Caco-2 (cell line): ENCODE measurements around the gene PLAA. TPM values are rescaled to one million over a fixed set of nuclear protein-coding genes. Genes with fewer than 3 reads are reported as not detected.

Source experiments
- BruUV-seq: library from RNA; stranded (reverse); fragments of 400-500 nt; replicated peaks from 2 replicates; lab custom pipeline; 2021; lab: Mats Ljungman, UMichigan
- CTCF ChIA-PET: fragments of 300-600 bp; sonication (Branson Sonifier 250); formaldehyde crosslinking; loops from one replicate; lab custom pipeline; 2022; ENCODE audit warnings: antibody characterized with exemption; lab: Charles Lee
- POLR2A ChIA-PET: fragments of 300-600 bp; sonication (Branson Sonifier 250); formaldehyde crosslinking; loops from one replicate; lab custom pipeline; 2022; ENCODE audit warnings: antibody characterized with exemption; lab: Charles Lee
- DNase-seq, 2 experiments: peaks; one replicate each; pipeline versions ENCODE4 v3.0.0 to v3.0.0-alpha.2; 2020 to 2022
- H3K27me3 ChIP-seq: replicated peaks from 2 replicates; pipeline ENCODE4 v1.6.0; 2011; ENCODE audit warnings: low read length; ENCODE audit not compliant: control insufficient read depth, insufficient read depth
- H3K36me3 ChIP-seq: 2 replicates; pipeline ENCODE4 v1.5.1; 2011; ENCODE audit warnings: low read length; ENCODE audit not compliant: control insufficient read depth, insufficient read depth
- H3K4me1 ChIP-seq: fragments of 250-450 bp; sonication (Bioruptor Pico); 2 replicates; pipeline ENCODE4 v1.5.1; 2020; ENCODE audit warnings: mild to moderate bottlenecking
- H3K4me3 ChIP-seq: 2 replicates; pipeline ENCODE4 v1.5.1; 2011; ENCODE audit warnings: low read depth, mild to moderate bottlenecking, control low read depth, low read length
- H3K9me3 ChIP-seq: fragments of 250-450 bp; sonication (Bioruptor Pico); 2 replicates; pipeline ENCODE4 v1.5.1; 2020; ENCODE audit warnings: mild to moderate bottlenecking, moderate library complexity
- H3K27ac Mint-ChIP-seq: one replicate; pipeline ENCODE4 v1.8.0; 2022; ENCODE audit warnings: mixed read lengths; ENCODE audit not compliant: unreplicated experiment
- H3K27me3 Mint-ChIP-seq: one replicate; pipeline ENCODE4 v1.8.0; 2022; ENCODE audit warnings: mixed read lengths; ENCODE audit not compliant: insufficient read depth, unreplicated experiment
- H3K36me3 Mint-ChIP-seq: one replicate; pipeline ENCODE4 v1.8.0; 2022; ENCODE audit warnings: mild to moderate bottlenecking, mixed read lengths; ENCODE audit not compliant: insufficient read depth, unreplicated experiment
- H3K4me1 Mint-ChIP-seq: one replicate; pipeline ENCODE4 v1.8.0; 2022; ENCODE audit warnings: low read depth, mixed read lengths; ENCODE audit not compliant: unreplicated experiment
- H3K4me3 Mint-ChIP-seq: one replicate; pipeline ENCODE4 v1.8.0; 2022; ENCODE audit warnings: mild to moderate bottlenecking, moderate library complexity, mixed read lengths; ENCODE audit not compliant: unreplicated experiment
- H3K9me3 Mint-ChIP-seq: one replicate; pipeline ENCODE4 v1.8.0; 2022; ENCODE audit warnings: mixed read lengths; ENCODE audit not compliant: unreplicated experiment
- intact Hi-C: fragments of 100-400 bp; cut with micrococcal nuclease; formaldehyde crosslinking; loops from one replicate; pipeline ENCODE4 v1.10.0; 2022; ENCODE audit not compliant: unreplicated experiment
- total RNA-seq: library from RNA; stranded (reverse); gene quantifications from 2 replicates; pipeline ENCODE4 v1.2.3, GENCODE V29; 2022
- TF ChIP-seq, protein P1 (sequence below), 2 experiments: fragments of 200-600 bp in 1 of 2; IDR thresholded peaks; 1 replicate in 1 of 2; 2 replicates in 1 of 2; pipeline versions ENCODE4 v1.5.1 to v1.8.0; 2011 to 2022; ENCODE audit warnings: antibody characterized with exemption in 1 of 2, control low read depth in 1 of 2, inconsistent platforms in 1 of 2, low read depth in 1 of 2, low read length in 1 of 2, mild to moderate bottlenecking in 1 of 2, moderate library complexity in 1 of 2; ENCODE audit not compliant: insufficient read depth in 1 of 2, severe bottlenecking in 1 of 2, unreplicated experiment in 1 of 2

Gene PLAA
- total RNA-seq, 1 experiment from 2014 or later: 12.9 TPM

DNA sequence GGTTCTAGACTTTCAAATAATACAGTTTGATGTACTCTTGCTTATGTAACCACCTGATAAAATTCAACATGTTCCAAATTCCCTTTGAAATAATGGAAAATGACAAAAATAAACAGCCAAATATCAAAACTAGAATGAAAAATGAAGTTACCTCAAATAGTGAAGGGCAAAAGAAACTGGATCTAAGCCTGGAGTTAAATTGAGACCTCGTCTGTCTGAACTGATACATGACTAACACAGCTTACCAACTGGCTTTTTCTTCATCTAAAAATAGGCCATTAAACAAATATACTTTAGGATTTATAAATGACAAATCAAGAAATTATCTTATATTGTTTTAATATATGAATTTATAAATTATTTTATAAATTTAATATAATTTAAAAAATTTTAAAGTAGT, 42.4 kb downstream of the PLAA start:
- DNase-seq: no peak
- CTCF ChIA-PET: no interaction called here
- no peaks in the 10 kb centered on the region for H3K27me3 ChIP-seq
- no peaks in the 10 kb centered on the region for H3K36me3 ChIP-seq
- POLR2A ChIA-PET: no interaction called here
- no peaks in the 10 kb centered on the region for H3K4me1 ChIP-seq
- intact Hi-C loops: no loop called here
- Mint-ChIP-seq H3K4me1 (no peaks in the 10 kb centered on the region), H3K36me3 (peaks cover 11% of the 10 kb centered on the region), H3K27ac (no peak overlapping the region), H3K9me3 (no peaks in the 10 kb centered on the region), H3K27me3 (no peaks in the 10 kb centered on the region), H3K4me3 (no peak overlapping the region)
- no peak overlapping the region for H3K4me3 ChIP-seq
- no TSS peak for BruUV-seq
- TF ChIP-seq, protein P1, sequence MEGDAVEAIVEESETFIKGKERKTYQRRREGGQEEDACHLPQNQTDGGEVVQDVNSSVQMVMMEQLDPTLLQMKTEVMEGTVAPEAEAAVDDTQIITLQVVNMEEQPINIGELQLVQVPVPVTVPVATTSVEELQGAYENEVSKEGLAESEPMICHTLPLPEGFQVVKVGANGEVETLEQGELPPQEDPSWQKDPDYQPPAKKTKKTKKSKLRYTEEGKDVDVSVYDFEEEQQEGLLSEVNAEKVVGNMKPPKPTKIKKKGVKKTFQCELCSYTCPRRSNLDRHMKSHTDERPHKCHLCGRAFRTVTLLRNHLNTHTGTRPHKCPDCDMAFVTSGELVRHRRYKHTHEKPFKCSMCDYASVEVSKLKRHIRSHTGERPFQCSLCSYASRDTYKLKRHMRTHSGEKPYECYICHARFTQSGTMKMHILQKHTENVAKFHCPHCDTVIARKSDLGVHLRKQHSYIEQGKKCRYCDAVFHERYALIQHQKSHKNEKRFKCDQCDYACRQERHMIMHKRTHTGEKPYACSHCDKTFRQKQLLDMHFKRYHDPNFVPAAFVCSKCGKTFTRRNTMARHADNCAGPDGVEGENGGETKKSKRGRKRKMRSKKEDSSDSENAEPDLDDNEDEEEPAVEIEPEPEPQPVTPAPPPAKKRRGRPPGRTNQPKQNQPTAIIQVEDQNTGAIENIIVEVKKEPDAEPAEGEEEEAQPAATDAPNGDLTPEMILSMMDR (IDR thresholded peaks at IDR 0.05; ENCODE audit: insufficient read depth in 1 of 2, low read depth in 1 of 2, low read length in 1 of 2, severe bottlenecking in 1 of 2, unreplicated experiment in 1 of 2): no peak
- H3K9me3 ChIP-seq: no peaks in the 10 kb centered on the region

DNA sequence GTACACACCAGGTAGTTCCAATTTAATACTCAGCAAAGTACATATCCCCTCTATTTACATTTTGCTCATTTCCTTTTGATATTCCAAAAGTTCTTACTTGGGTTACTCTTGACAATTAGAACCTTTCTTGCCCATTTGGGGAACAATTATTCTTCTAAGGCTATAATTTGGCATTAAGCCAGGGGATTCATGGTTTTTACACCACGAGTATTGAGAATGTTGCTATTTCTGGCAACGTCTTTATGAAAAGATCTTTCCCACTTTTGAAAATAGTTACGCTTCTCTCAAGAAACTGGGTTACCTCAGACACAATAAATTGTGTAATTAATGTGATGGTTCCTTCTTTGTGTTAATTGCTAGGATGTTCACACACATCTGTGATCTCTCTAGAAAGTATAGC, 43.0 kb downstream of the PLAA start:
- Mint-ChIP-seq H3K4me1 (no peaks in the 10 kb centered on the region), H3K27me3 (no peaks in the 10 kb centered on the region), H3K9me3 (no peaks in the 10 kb centered on the region), H3K27ac (no peak overlapping the region), H3K4me3 (no peak overlapping the region), H3K36me3 (peaks cover 11% of the 10 kb centered on the region)
- H3K4me3 ChIP-seq: no peak overlapping the region
- no peak for DNase-seq
- no peaks in the 10 kb centered on the region for H3K27me3 ChIP-seq
- H3K4me1 ChIP-seq: no peaks in the 10 kb centered on the region
- no peaks in the 10 kb centered on the region for H3K36me3 ChIP-seq
- intact Hi-C loops: no loop called here
- ChIA-PET CTCF (no interaction called here), POLR2A (no interaction called here)
- no TSS peak for BruUV-seq
- TF ChIP-seq, protein P1 (IDR thresholded peaks at IDR 0.05; ENCODE audit: insufficient read depth in 1 of 2, low read depth in 1 of 2, low read length in 1 of 2, severe bottlenecking in 1 of 2, unreplicated experiment in 1 of 2): no peak
- H3K9me3 ChIP-seq: no peaks in the 10 kb centered on the region

DNA sequence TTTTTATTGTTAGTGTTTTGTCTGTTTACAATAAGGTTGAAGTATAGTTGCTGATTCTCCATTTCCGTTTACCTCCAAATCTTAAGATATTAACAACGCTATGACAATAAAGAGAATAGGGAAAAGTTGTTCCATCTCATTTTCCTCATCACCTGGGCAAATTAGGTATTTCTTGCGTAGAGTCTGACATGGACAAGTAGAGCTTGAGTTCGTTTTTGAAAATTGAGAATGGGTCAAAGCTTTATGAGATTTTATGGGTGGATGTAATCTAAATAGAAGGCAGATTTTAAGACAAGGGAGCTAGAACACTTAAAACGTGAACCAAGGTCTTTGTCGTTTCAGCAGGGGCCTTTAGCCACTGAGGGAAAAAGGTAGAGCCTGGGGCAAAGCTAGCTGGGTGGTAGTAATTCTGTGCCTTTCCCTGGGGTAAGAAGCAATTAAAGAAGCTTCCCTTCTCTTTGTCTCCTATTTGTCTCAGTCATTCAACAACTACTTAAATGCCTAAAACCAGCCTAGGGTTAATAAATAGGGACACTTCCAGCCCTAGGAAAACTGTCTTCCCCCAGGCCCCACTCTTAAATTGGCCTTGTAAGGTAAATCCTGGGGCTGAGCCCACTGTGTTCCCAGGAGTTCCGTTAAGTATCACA, 53.9 kb downstream of the PLAA start:
- no peaks in the 10 kb centered on the region for H3K27me3 ChIP-seq
- peaks cover 11% of the 10 kb centered on the region for H3K36me3 Mint-ChIP-seq
- no peaks in the 10 kb centered on the region for H3K4me1 ChIP-seq
- POLR2A ChIA-PET: no interaction called here
- H3K4me1 Mint-ChIP-seq: no peaks in the 10 kb centered on the region
- no peaks in the 10 kb centered on the region for H3K9me3 Mint-ChIP-seq
- peak overlapping the region; percentile 66 for H3K4me3 ChIP-seq
- no peaks in the 10 kb centered on the region for H3K9me3 ChIP-seq
- BruUV-seq: TSS peak; percentile 97
- intact Hi-C loops: no loop called here
- H3K36me3 ChIP-seq: no peaks in the 10 kb centered on the region
- H3K4me3 Mint-ChIP-seq: peak overlapping the region; percentile 84
- no peak for DNase-seq
- H3K27me3 Mint-ChIP-seq: no peaks in the 10 kb centered on the region
- CTCF ChIA-PET: no interaction called here
- peak overlapping the region; percentile 93 for H3K27ac Mint-ChIP-seq
- TF ChIP-seq, protein P1 (IDR thresholded peaks at IDR 0.05; ENCODE audit: insufficient read depth in 1 of 2, low read depth in 1 of 2, low read length in 1 of 2, severe bottlenecking in 1 of 2, unreplicated experiment in 1 of 2): no peak
